ENCODE results near the gene SLC6A19.

The SLC6A19 gene

GRCh38 chr5:1168796-1169195 lies 32.6 kb upstream of the SLC6A19 start:
- Mint-ChIP-seq H3K4me1 (peaks cover 16% of the 10 kb centered on the region), H3K36me3 (ENCODE audit: low read depth) (no peaks in the 10 kb centered on the region), H3K4me3 (no peak overlapping the region), H3K27ac (no peak overlapping the region), H3K27me3 (ENCODE audit: low read depth) (peaks cover 33% of the 10 kb centered on the region), H3K9me3 (no peaks in the 10 kb centered on the region)
- TF ChIP-seq CTCF (IDR thresholded peaks at IDR 0.05; ENCODE audit: unreplicated experiment in 3 of 3), result no peak

DNA sequence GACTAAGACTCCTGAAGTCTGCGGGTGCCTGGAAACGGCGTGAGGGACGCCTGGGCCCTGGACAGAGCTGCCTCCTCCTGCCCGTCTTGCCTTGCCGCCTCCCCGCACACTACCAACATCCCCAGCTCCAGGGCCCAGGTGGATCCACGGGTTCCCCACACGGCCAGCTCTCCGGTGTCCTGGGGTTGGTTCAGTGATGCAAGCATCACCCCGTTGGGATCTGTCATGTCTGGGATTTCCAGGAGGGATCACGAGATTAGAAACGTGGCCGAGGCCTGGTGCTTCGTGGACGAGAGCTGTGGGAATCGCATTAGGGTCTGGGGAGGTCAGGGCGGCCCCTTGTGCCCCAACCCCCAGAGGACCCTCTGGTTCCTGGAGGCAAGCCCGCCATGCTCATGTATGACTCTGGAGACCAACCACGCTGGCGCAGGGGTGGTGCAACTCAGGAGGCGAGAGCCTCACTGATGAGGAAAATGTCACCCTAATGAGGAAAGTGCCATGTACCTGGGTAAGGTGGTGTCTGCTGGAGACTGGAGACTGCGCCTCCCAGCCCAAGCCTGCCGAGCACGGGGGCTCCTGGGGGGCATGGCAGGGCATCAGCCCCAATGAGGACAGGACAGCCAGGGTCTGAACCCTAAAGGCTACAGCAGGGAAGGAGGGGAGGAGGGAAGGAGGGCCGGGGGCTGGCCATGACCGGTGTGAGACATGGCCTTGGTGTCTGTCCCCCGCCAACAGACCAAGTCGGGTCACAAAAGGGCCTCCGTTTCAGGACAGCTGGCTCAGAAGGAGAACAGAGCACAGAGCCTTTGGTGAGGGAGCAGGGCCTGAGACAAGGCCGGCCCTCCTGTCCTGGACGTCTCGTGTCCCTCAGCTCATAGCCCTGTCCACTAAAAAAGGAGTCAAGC lies 31.9 kb upstream of the SLC6A19 start:
- Mint-ChIP-seq H3K36me3 (ENCODE audit: low read depth) (no peaks in the 10 kb centered on the region), H3K4me1 (peaks cover 13% of the 10 kb centered on the region), H3K4me3 (no peak overlapping the region), H3K9me3 (no peaks in the 10 kb centered on the region), H3K27ac (no peak overlapping the region), H3K27me3 (ENCODE audit: low read depth) (peaks cover 29% of the 10 kb centered on the region)
- no peak for TF ChIP-seq CTCF (IDR thresholded peaks at IDR 0.05; ENCODE audit: unreplicated experiment in 3 of 3)

DNA sequence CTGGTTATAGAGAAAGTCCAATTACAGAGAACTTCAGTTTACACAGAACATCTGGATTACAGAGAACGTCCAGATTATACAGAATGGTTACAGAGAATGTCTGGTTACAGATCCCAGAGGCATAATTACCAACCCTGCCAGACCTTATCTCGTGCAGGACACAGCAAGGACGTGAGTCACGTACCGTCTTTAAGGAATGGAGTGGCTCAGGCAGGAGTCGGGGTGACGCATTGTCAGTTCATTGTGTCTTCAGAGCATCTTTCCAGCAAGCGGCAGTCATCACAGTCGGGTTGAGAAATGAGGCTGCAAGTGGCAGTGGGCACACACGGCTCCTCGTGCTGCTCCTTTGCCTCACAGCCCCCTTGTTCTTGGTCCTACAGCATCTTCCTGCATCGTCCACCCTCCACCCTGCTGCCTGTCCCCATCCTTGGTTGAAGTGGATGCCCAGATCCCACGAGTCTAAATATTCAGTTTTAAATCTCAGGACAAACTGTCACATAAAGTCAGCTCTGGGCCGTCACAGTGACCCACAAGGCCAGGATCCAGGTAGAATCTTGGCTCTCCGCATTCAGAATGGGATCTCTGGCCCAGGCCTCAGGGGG lies 30.0 kb upstream of the SLC6A19 start:
- peaks cover 8% of the 10 kb centered on the region for H3K4me1 Mint-ChIP-seq
- no peak for TF ChIP-seq CTCF (IDR thresholded peaks at IDR 0.05; ENCODE audit: unreplicated experiment in 3 of 3)
- no peaks in the 10 kb centered on the region for H3K36me3 Mint-ChIP-seq (ENCODE audit: low read depth)
- peaks cover 15% of the 10 kb centered on the region for H3K27me3 Mint-ChIP-seq (ENCODE audit: low read depth)
- no peak overlapping the region for H3K27ac Mint-ChIP-seq
- no peaks in the 10 kb centered on the region for H3K9me3 Mint-ChIP-seq
- no peak overlapping the region for H3K4me3 Mint-ChIP-seq

GRCh38 chr5:1172007-1172581 lies 29.3 kb upstream of the SLC6A19 start:
- Mint-ChIP-seq H3K9me3 (no peaks in the 10 kb centered on the region), H3K36me3 (ENCODE audit: low read depth) (no peaks in the 10 kb centered on the region), H3K4me1 (peaks cover 8% of the 10 kb centered on the region), H3K4me3 (no peak overlapping the region), H3K27me3 (ENCODE audit: low read depth) (peaks cover 11% of the 10 kb centered on the region), H3K27ac (no peak overlapping the region)
- TF ChIP-seq CTCF (IDR thresholded peaks at IDR 0.05; ENCODE audit: unreplicated experiment in 3 of 3), result no peak

DNA sequence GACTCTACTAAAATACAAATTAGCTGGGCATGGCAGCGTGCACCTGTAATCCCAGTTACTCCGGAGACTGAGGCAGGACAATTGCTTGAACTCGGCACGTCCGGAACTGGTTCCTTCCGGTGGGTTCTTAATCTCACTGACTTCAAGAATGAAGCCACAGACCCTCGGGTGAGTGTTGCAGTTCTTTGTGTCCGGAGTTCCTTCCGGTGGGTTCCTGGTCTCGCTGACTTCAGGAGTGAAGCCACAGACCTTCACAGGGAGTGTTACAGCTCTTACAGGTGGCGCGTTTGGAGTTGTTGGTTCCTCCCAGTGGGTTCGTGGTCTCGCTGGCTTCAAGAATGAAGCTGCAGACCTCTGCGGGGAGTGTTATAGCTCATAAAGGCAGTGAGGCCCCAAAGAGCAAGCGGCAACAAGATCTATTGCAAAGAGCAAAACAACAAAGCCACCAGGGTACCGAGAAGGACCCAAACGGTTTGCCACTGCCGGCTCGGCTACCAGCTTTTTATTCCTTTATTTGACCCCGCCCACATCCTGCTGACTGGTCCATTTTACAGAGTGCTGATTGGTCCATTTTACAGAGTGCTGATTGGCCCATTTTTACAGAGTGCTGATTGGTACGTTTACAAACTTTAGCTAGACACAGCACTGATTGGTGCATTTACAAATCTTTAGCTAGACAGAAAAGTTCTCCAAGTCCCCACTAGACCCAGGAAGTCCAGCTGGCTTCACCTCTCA lies 28.6 kb upstream of the SLC6A19 start:
- Mint-ChIP-seq H3K27ac (no peak overlapping the region), H3K9me3 (no peaks in the 10 kb centered on the region), H3K4me3 (no peak overlapping the region), H3K4me1 (peaks cover 7% of the 10 kb centered on the region), H3K36me3 (ENCODE audit: low read depth) (no peaks in the 10 kb centered on the region), H3K27me3 (ENCODE audit: low read depth) (peaks cover 7% of the 10 kb centered on the region)
- TF ChIP-seq CTCF (IDR thresholded peaks at IDR 0.05; ENCODE audit: unreplicated experiment in 3 of 3), result no peak

All from nephron (organoid).